22Rv1 (cell line): ENCODE measurements around the gene DACH1.

ENCODE experiments used
- ZFX ChIP-seq: fragments of 450-650 bp; IDR thresholded peaks from 2 replicates; pipeline ENCODE4 v1.6.1; 2017; ENCODE audit warnings: antibody characterized with exemption, borderline replicate concordance
- TF ChIP-seq, protein P1 (sequence below): fragments of 450-650 bp; IDR thresholded peaks from 2 replicates; pipeline ENCODE4 v1.5.1; 2017; ENCODE audit warnings: mild to moderate bottlenecking

DNA sequence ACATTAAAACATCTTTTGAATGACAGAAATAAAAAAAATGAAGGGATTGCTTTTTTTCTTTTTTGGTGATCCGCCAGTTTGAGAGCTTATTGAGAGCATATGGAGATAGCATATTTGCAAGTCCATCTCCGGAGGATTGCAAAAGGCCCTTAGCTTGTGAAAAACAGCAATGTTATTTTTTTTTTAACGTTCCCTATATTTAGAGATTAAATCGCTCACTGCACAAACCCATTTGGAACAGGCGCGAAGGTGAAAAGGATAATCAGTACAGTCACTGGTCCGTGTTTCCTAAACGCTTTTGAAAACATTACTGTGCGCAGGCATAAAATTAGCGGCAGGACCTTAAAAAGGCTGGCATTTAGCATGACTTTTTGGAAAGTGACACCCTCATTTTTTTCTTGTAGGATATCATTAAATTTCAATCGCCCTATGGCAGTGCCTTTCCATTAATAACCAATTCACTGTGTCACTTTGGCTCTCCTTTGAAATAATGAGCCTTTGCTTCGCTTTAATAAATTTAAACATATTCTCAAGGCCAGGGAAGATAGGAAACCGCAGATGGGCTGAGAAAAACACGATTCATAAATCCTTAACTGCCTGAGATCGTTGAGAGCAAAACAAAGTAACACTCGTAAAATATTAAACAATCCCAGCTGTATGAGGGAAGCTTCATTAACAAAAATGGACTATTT, 342.2 kb downstream of the DACH1 start:
- TF ChIP-seq, protein P1, sequence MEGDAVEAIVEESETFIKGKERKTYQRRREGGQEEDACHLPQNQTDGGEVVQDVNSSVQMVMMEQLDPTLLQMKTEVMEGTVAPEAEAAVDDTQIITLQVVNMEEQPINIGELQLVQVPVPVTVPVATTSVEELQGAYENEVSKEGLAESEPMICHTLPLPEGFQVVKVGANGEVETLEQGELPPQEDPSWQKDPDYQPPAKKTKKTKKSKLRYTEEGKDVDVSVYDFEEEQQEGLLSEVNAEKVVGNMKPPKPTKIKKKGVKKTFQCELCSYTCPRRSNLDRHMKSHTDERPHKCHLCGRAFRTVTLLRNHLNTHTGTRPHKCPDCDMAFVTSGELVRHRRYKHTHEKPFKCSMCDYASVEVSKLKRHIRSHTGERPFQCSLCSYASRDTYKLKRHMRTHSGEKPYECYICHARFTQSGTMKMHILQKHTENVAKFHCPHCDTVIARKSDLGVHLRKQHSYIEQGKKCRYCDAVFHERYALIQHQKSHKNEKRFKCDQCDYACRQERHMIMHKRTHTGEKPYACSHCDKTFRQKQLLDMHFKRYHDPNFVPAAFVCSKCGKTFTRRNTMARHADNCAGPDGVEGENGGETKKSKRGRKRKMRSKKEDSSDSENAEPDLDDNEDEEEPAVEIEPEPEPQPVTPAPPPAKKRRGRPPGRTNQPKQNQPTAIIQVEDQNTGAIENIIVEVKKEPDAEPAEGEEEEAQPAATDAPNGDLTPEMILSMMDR, result no peak
- TF ChIP-seq ZFX, result no peak
